WTC11 (cell line): ENCODE results near the gene PRRC2C.

Experiments
- AFF4 ChIP-seq: sonication (generic); formaldehyde crosslinking; IDR thresholded peaks from 2 replicates; pipeline ENCODE4 v1.8.1; 2023; ENCODE audit warnings: mild to moderate bottlenecking, missing genetic modification reagents, borderline replicate concordance
- CREB1 ChIP-seq: sonication (generic); formaldehyde crosslinking; IDR thresholded peaks from 2 replicates; pipeline ENCODE4 v1.8.0; 2023; ENCODE audit warnings: mild to moderate bottlenecking, missing genetic modification reagents
- CTCF ChIP-seq: fragments of 200-600 bp; IDR thresholded peaks from 2 replicates; pipeline ENCODE4 v1.8.0; 2022; ENCODE audit warnings: antibody characterized with exemption
- ELF4 ChIP-seq: sonication (generic); formaldehyde crosslinking; IDR thresholded peaks from 2 replicates; pipeline ENCODE4 v1.8.1; 2022; ENCODE audit warnings: low read depth, mild to moderate bottlenecking, moderate library complexity, missing genetic modification reagents
- GRHL2 ChIP-seq: fragments of 250-450 bp; sonication (Bioruptor Pico); IDR thresholded peaks from 2 replicates; pipeline ENCODE4 v1.8.0; 2022; ENCODE audit warnings: mild to moderate bottlenecking, moderate library complexity; ENCODE audit not compliant: insufficient replicate concordance, severe bottlenecking
- USF2 ChIP-seq: sonication (generic); formaldehyde crosslinking; IDR thresholded peaks from 2 replicates; pipeline ENCODE4 v1.8.1; 2023; ENCODE audit warnings: mild to moderate bottlenecking, missing genetic modification reagents, moderate library complexity

- TF ChIP-seq ELF4 (CRISPR knock-in tag) (no peak), GRHL2 (CRISPR knock-in tag) (no peak), CTCF (no peak), USF2 (no peak), CREB1 (CRISPR knock-in tag) (no peak), AFF4 (CRISPR knock-in tag) (no peak)
Measured at GRCh38 chr1:171487038-171487437, 1.7 kb downstream of the PRRC2C start.
